RPMI8226 (cell line): ENCODE data around the gene FOLR1.
A peak's percentile ranks its signal among the peaks of the same experiment; 100 is the strongest.

Experiments
- DNase-seq: peaks from one replicate; pipeline ENCODE4 v3.0.0-alpha.2; 2015

FOLR1 gene

DNA sequence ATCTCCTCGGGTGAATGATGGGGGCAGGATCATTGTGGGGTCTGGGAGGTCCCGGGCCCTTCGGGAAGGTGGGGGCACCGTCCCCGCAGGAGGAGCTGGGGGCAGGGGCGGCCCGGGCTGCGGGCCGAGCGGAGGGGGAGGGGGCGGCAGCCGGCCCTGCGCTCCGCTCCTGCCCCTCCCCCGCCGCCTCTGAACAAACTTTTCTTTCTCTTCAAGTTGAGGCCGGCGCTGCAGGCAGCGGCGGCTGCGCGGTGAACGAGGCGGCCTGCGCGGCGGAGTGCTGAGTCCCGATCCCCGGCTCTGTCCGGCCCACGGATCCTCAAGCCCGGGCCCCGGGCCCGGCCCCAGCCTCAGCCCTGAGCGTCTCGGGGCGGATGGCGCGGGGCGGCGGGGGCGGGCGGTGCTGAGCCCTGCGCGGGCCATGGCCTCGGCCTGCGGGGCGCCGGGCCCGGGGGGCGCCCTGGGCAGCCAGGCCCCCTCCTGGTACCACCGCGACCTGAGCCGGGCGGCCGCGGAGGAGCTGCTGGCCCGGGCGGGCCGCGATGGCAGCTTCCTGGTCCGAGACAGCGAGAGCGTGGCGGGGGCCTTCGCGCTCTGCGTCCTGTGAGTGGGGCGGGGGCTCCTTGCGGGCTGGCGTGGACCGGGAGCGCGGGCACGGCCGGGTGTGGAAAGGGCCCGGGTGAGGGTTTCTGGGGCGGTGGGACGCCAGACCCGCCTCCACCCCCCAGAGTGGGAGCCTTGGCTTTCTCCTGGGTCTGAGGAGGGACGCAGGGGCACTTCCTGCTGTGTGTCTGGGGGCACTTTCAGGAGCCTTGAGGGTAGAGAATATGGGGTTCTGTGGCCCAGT lies 32.8 kb downstream of the FOLR1 start, which contains the start of gene INPPL1:
INPPL1 (plus strand) TSS at position 204 of the 847 bp plus-strand sequence; CDS start at position 422, 218 bp downstream.
- DNase-seq, result peak; percentile 62

DNA sequence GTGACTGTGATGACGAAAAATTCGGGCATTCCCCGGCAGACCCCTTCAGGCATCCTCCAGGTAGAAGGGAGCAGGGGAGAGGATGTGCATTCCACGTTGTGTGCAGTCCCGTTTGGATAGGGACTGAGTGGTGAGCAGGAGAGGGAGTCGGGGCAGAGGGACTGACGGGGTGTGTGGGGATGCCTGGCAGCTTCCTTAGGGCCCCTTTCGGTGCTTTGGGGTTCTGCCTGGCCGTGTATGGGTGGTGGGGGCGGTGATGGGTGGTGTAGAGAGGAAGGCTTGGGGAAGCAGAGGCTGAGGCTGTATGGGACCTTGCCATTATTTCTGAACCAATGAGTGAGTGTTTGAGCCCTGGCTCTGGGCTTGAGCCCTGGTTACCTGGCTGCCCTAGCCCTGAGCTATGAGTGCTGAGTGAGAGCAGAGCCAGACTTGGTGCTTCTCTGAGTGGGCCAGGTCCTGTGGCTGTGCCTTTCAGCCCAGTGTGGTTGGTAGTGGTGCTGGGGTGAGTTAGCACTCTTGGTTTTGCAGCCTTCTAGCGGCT lies 33.5 kb downstream of the FOLR1 start:
- no peak for DNase-seq

DNA sequence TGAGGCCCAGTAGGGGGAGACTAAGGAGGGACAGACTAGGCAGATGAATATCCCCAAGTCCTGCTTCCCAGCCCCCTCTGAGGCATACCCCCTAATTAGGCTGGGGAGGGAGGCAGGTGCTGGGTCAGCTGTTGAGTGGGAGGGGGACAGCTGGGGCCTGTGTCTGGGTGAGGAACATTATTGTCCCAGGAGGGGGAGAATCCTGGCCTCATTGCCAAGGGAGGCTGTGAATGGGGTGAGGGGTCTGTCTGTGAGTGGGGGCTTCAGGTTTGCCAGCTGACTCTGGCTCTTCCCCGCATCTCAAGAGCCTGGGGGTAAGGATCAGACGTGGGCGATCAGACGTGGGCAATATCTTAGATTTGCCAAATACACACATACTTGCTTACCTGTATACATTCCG lies 34.8 kb downstream of the FOLR1 start:
- DNase-seq, result no peak

DNA sequence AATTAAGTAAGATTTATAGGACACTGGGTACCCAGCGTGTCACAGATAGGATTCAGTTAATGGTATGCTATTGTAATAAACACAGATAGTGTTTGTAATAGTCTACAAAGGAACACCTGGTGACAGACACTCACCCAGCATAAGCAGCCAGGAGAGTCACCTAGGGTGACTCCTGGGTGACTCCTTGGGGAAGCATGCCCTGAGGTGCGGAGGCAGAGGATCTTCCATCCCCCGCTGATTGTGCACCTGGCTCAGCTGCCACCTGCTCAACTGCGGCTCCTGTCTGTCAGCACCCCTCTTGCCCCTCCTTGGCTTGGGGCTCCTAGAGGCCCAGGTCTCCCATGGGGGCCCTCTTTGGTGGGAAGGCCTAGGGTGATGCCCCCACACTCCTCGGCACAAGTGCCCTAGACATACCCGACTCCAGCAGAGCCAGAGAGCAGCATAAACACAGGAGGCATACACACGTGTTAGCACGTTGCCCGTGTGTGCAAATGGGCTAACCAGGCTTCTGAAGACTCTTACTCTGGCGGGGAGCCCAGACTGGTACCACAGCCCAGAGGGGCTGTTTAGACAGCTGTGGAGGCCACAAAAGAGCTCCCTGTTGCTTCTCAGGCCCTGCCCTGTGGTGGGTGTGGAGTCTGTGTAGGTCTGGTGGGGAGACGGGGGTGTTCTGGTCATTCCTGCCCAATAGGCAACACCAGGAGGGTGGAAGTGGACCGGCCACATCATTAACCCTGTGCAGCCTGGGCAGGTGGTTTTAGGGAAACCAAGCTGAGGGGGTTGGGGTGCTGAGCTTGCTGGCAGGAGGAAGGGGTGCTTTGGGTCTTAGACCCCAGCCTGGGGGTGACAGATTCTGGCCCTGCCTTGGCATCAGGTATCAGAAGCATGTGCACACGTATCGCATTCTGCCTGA lies 35.6 kb downstream of the FOLR1 start:
- DNase-seq, result no peak

DNA sequence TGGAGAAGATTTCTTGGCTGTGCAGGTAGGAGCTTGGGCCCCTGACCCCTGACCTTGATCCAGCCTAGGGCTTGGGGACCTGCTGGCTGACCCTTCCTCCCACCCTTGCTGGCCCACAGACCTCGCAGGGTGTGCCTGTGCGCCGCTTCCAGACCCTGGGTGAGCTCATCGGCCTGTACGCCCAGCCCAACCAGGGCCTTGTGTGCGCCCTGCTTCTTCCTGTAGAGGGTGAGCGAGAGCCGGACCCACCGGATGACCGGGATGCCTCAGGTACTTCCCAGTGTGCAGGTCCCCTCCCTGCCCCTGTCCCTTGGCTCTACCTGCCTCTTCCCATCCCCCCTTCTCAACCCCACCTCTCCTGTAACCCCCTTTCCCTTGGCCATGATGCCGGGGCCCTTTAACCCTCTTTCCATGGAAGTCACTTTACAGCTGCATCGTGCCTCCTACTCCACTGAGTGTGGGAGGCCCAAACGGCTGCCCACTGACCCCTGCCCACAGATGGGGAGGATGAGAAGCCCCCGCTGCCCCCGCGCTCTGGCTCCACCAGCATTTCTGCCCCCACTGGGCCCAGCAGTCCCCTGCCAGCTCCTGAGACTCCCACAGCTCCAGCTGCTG lies 36.4 kb downstream of the FOLR1 start:
- no peak for DNase-seq

DNA sequence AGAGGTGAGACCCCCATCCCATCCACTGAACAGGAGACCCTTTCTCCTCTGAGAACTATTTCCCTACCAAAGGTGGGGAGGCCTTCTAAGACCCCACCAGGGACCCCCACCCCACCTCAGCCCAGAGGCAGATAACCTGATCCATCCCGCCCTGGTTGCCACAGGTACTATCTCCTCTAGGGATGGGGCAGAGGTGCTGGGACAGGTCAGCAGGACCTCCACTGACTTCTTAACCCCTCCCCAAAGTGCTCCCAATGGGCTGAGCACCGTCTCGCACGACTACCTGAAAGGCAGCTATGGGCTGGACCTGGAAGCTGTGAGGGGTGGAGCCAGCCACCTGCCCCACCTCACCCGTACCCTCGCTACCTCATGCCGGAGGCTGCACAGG lies 36.9 kb downstream of the FOLR1 start:
- DNase-seq, result no peak

DNA sequence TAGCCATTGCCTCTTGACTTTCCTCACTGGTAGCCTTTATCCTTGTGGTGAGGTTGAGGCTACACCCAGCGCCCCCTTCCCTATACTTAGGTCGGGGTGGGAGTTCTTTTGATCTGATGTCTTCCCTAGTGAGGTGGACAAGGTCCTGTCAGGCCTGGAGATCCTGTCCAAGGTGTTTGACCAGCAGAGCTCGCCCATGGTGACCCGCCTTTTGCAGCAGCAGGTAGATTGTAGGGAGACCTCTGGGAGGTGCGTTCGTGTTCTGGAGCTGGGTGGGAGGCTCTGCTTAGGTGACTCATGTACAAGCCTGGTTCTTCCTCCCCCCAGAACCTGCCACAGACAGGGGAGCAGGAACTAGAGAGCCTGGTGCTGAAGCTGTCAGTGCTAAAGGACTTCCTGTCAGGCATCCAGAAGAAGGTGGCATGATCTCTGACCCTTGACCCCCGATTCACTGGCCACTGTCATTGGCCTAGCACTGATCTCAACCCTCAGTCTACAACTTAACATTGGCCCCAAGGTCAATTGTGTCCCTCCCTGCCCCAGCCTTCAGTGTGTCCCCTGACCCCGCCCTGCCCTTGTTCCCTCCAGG lies 37.5 kb downstream of the FOLR1 start:
- DNase-seq, result no peak

DNA sequence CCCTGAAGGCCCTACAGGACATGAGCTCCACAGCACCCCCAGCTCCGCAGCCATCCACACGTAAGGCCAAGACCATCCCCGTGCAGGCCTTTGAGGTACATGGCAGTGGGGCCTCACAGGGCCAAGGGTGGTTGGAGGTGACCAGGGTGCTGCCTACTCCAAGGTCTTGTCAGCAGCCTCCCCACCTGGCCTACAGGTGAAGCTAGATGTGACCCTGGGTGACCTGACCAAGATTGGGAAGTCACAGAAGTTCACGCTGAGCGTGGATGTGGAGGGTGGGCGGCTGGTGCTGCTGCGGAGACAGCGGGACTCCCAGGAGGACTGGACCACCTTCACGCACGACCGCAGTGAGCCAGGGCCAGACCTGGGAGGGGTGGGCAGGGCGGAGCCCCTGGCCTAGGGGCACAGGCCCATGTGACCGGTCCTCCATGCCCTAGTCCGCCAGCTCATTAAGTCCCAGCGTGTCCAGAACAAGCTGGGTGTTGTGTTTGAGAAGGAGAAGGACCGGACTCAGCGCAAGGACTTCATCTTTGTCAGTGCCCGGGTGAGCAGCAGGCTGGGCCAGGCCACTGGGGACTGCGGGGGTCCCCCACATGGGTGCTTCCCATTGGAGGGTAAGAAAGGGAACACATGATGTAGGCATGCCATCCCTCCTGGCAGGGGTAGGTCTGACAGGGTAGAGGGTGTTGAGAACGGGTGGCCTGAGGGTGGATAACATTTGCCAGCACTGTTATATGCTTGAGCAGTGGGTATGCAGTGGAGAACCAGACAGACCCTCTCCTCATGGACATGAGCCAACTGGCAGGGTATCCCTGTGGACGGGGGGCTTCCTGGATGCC lies 38.2 kb downstream of the FOLR1 start:
- no peak for DNase-seq

DNA sequence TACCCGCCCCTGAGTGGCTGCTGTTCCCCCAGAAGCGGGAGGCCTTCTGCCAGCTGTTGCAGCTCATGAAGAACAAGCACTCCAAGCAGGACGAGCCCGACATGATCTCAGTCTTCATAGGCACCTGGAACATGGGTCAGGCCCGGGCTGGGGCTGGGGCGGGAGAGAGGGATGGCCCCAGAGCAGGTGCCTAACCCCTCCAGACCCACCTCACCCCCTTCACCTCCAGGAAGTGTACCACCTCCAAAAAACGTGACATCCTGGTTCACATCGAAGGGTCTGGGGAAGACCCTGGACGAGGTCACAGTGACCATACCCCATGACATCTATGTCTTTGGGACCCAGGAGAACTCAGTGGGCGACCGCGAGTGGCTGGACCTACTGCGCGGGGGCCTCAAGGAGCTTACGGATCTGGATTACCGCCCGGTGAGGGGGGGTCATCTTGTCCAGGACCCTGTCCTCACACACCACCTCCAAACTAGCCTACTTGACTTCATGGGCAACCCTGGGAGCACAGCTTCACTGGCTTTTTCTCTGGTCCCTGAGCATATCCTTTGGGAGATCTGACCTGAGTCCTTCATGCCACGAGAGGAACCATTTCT lies 38.9 kb downstream of the FOLR1 start:
- no peak for DNase-seq

DNA sequence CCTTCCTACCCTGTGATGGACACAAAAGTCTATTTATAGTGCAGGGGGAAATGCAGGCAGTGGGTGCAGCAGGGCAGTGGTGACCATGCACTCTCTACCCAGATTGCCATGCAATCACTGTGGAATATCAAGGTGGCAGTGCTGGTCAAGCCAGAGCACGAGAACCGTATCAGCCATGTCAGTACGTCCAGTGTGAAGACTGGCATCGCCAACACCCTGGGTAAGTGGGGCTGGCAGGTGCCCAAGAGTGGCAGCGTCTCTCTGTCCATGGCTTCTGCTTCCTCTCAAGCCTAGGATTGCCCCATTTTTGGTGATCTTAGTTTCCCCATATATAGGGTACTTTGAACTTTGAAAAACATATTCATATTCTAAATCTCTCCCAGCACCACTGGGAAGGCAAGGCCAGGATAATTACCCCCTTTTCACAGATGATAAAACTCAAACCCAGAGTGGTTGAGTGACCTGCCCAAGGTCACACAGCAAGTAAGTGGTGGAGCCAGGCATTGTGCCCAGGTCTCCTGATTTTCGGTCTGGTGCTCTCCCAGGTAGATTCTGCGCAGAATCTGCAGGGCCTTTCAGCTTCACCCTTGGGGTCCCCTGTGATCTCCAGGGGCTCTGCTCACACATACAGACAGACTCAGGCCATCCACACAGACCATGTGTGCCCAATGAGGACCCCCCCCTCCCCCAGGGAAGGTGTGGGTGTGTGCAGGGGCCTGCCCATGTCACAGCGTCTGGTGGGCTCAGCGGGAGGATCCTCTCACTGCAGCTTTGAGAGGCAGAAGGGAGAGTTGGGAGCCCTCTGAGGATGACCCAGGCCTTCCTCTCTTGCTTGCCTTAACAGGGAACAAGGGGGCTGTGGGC lies 39.7 kb downstream of the FOLR1 start:
- no peak for DNase-seq

DNA sequence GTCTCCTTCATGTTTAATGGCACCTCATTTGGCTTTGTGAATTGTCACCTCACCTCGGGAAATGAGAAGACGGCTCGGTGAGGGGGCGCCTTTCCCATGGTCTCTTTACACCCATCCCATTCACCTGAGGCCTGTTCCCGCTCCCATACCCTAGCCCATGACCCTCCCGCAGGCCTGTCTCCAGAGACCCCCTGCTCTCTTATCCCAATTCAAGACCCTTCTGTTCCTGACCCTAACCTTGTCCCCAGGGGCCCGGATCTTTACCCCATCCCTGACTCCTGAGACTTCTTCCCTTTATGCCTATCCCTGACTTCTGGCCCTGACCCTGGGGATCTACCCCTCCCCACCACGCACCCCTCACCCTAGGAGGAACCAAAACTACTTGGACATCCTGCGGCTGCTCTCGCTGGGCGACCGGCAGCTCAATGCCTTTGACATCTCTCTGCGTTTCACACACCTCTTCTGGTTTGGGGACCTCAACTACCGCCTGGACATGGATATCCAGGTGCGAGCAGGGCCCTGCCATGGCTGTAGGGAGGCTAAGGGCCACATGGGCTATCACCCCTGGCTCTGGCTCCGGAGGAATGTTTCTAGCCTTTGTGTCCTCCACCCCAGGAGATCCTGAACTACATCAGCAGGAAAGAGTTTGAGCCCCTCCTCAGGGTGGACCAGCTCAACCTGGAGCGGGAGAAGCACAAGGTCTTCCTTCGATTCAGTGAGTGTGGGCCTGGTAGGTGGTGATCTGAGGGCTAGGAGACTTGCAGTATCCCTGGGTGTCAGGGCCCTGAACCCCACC lies 40.5 kb downstream of the FOLR1 start:
- DNase-seq, result no peak

DNA sequence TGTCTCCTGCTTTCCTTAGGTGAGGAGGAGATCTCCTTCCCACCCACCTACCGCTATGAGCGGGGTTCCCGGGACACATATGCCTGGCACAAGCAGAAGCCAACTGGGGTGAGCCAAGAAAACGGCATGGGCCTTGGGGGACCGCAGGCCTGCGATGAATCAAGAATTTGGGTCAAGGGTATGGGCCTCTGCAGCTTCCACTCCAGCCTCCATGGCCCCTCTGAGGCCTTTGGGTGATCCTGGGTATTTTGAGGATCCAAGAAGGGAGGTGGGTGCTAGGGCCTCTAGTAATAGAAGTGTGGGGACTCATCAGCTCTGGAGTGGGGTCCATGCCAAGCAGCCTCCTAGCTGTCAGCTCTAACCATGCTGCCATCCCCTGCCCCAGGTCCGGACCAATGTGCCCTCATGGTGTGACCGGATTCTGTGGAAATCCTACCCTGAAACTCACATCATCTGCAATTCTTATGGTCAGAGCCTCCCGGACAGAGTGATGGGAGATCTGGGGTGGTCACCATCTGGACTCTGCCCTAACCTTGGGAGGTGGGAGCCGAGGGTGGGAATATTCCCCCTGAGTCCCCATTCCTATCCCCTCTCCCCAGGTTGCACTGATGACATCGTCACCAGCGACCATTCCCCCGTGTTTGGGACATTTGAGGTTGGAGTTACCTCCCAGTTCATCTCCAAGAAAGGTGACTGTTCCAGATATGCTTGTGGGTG lies 41.3 kb downstream of the FOLR1 start:
- DNase-seq, result no peak

DNA sequence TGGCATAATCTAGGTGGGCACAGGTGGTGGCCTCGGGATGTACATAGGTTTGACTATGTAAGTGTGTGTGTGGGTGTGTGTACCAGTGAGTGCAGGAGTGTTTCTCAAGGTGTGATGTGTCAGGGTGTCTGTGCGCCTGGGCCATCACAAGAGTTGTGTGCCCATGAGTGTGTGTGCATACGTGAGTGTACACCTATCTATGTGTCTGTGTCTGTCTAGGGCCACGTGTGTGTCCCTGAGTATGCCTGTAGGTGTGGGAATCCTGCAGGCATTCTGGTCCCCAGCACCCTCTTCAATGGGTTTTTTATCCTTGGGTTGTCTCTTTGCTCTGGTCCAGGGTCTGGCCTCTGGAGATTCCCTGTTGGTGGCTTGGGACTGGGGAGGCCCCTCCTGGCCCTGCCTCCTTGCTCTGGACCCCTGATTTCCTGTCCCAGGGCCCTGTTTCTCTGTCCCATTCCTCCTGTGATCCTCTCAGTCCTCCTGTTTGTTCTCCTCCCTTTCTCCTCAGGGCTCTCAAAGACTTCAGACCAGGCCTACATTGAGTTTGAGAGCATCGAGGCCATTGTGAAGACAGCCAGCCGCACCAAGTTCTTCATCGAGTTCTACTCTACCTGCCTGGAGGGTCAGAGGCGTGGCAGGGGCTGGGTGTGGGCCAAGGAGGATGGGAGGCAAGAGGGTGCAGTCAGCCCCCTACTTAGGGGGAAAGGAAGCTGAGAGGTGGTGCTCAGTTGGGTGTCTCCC lies 42.0 kb downstream of the FOLR1 start:
- no peak for DNase-seq

DNA sequence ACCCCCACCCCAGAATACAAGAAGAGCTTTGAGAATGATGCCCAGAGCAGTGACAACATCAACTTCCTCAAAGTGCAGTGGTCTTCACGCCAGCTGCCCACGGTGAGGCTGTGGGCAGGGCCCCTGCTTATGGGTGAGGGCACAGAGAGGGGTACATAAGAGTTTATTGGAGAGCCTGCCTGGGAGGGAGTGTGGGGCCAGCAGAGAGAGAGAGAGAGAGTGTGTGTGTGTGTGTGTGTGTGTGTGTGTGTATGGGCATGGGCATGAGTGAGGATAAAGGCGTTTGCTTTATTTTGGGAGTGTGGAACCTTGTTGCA lies 42.5 kb downstream of the FOLR1 start:
- no peak for DNase-seq

DNA sequence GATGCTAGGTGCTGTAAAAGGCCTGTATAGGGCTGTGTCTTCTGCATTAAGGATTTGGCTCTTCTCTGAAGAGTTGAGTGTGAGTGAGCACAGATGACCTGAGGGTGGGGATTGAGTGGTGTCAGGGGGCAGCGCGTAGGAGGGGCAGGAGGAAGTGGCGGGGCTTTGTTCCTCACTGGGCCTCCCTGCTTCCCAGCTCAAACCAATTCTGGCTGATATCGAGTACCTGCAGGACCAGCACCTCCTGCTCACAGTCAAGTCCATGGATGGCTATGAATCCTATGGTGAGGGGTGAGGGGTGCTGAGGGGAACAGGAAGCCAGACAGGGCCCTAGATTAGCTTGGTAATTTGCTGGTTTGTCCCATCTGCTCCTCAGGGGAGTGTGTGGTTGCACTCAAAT lies 43.0 kb downstream of the FOLR1 start:
- DNase-seq, result no peak

DNA sequence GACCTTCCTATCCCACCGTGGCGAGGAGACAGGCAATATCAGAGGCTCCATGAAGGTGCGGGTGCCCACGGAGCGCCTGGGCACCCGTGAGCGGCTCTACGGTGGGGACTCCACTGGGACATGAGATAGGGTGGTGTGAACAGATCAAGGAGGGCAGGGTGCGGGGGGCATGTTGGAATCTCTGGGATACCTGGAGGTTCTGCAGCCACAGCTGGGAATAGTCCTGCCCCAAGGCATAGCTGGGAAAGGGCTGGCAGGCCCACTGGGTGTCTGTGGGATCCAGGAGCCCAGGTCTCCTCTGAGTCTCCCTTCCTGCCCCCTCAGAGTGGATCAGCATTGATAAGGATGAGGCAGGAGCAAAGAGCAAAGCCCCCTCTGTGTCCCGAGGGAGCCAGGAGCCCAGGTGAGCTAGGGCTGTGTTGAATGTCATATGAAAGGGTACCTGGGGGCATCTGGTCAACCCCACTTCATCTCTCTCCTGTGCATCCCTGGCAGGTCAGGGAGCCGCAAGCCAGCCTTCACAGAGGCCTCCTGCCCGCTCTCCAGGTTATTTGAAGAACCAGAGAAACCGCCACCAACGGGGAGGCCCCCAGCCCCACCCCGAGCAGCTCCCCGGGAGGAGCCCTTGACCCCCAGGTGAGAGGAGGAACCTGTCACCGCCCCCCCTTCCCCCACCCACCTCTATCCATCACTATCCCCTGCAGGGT lies 43.6 kb downstream of the FOLR1 start:
- DNase-seq, result no peak

DNA sequence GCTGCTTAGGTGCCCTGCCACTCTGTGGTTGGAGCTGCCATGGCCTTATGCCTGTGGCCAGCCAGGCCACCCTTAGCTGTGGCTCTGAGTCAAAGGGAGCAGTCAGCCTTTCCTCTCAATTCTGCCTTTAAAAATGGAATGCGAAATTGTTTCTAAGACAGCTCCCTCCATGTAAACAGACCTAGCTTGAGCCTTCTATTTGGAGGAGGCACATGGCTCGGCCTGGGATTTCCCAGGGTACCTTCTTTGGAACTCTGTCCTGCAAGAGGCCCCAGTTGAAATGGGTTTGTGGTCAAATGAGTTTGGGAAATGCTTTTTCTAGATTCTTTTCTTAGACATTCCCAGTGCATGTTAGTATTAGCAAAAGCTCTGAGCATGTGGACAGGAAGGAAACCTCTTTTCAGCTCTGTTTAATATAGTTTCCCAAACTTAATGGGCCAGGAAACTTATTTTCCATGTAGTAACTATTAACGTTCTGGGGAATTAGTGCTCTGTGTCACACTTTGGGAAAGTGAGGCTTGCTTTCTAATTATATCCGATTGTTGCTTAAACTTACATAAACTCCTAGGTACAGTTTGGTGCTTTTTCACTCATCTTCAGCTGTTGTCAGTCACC lies 44.2 kb downstream of the FOLR1 start:
- no peak for DNase-seq
